ENCODE data around the gene PILRA. TPM values are rescaled to one million over a fixed set of nuclear protein-coding genes. Genes with fewer than 3 reads are reported as not detected.

The PILRA gene
- total and polyA plus RNA-seq, 2 of the 8 experiments (the other 6 are each of a cell fraction or from before 2014, with no cell fraction given): 7.6 to 10.6 TPM

DNA sequence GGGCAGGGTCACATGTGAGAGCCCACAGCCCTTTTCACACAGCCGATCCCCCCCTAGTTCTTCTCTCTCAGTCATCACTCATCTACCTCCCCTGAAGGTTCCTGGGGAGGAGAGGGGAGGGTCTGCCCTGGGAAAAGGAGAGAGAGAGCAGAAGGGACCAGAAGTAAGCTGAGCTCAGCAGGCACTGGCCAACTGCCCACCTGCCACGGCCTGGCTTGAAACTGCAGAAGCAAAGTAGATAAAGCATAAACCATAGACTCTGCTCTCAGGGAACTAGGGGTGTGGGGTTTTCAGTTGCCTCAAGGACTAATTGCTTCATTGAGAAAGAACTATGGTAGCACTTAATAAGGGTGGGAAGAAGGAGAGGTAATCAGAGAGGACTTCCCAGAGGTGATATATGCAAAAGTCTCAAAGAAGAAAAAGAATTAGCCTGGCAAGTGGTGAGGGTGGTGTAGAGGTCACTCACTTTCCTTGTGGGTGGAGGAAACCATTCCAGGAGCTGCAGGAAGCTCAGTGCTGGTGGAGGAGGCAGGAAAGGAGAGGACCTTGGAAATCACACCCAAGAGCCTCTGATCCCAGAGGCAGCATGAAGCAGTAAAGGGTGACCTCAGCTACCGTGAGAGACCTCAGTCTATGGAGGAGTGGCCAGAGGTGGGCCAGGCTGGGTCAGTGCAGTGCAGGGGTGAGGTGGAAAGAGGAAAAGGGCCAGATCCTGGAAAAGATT, 17.2 kb downstream of the PILRA start (continued):
- no peak for TF ChIP-seq SAP30 (IDR thresholded peaks at IDR 0.05; ENCODE audit: insufficient read depth, insufficient replicate concordance, low read length)
- no peak for TF ChIP-seq SP2 (IDR thresholded peaks at IDR 0.05; ENCODE audit: low read length)
- TF ChIP-seq POLR2AphosphoS5 (IDR thresholded peaks at IDR 0.05; ENCODE audit: low read depth, low read length): no peak
- TF ChIP-seq SUZ12 (IDR thresholded peaks at IDR 0.05; ENCODE audit: low read length): no peak
